WTC11 (cell line): ENCODE results near the gene LTBP1. TPM values are rescaled to one million over a fixed set of nuclear protein-coding genes. Genes with fewer than 3 reads are reported as not detected.

ENCODE experiments used
- ATAC-seq: fragments of 200-7000 bp; cut with Tn5 transposase; 2 replicates; pipeline ENCODE4 v1.10.0; 2021; ENCODE audit warnings: mild to moderate bottlenecking, moderate library complexity
- CTCF ChIA-PET: fragments of 300-600 bp; sonication (Branson Sonifier 250); formaldehyde crosslinking; loops from one replicate; lab custom pipeline; 2021; ENCODE audit warnings: antibody characterized with exemption; lab: Charles Lee
- POLR2A ChIA-PET: fragments of 350-600 bp; sonication (Branson Sonifier 250); formaldehyde crosslinking; loops from one replicate; lab custom pipeline; 2021; ENCODE audit warnings: antibody characterized with exemption; lab: Charles Lee
- DNase-seq: peaks from one replicate; pipeline ENCODE4 v3.0.0; 2021; ENCODE audit warnings: low spot score
- H3K27ac Mint-ChIP-seq: 2 replicates; pipeline ENCODE4 v1.8.0; 2021; ENCODE audit warnings: mixed read lengths
- H3K27me3 Mint-ChIP-seq: 2 replicates; pipeline ENCODE4 v1.8.0; 2021; ENCODE audit warnings: low read depth, mild to moderate bottlenecking, moderate library complexity, mixed read lengths
- H3K36me3 Mint-ChIP-seq: 2 replicates; pipeline ENCODE4 v1.8.0; 2021; ENCODE audit warnings: mixed read lengths
- H3K4me1 Mint-ChIP-seq: 2 replicates; pipeline ENCODE4 v1.8.0; 2022; ENCODE audit warnings: mixed read lengths
- H3K4me3 Mint-ChIP-seq: 2 replicates; pipeline ENCODE4 v1.8.0; 2021; ENCODE audit warnings: mild to moderate bottlenecking, moderate library complexity, mixed read lengths
- H3K9me3 Mint-ChIP-seq: 2 replicates; pipeline ENCODE4 v1.8.0; 2021; ENCODE audit warnings: mixed read lengths
- ARID4B ChIP-seq: sonication (generic); formaldehyde crosslinking; IDR thresholded peaks from 2 replicates; pipeline ENCODE4 v1.8.0; 2023; ENCODE audit warnings: missing genetic modification reagents, mild to moderate bottlenecking, borderline replicate concordance
- CDX4 ChIP-seq: fragments of 250-450 bp; sonication (Bioruptor Pico); IDR thresholded peaks from 2 replicates; pipeline ENCODE4 v1.9.0; 2021; ENCODE audit warnings: moderate library complexity, mild to moderate bottlenecking, inconsistent platforms, borderline replicate concordance
- E2F1 ChIP-seq: sonication (generic); formaldehyde crosslinking; IDR thresholded peaks from 2 replicates; pipeline ENCODE4 v1.8.0; 2022; ENCODE audit warnings: mild to moderate bottlenecking, missing genetic modification reagents
- ETV6 ChIP-seq: sonication (generic); formaldehyde crosslinking; IDR thresholded peaks from 2 replicates; pipeline ENCODE4 v1.8.1; 2022; ENCODE audit warnings: mild to moderate bottlenecking, missing genetic modification reagents
- HMGA2 ChIP-seq: fragments of 250-450 bp; sonication (Bioruptor Pico); IDR thresholded peaks from 2 replicates; pipeline ENCODE4 v1.4.0; 2021; ENCODE audit warnings: mild to moderate bottlenecking, moderate library complexity
- MYBL2 ChIP-seq: sonication (generic); formaldehyde crosslinking; IDR thresholded peaks from 2 replicates; pipeline ENCODE4 v1.8.1; 2023; ENCODE audit warnings: mild to moderate bottlenecking, moderate library complexity, missing genetic modification reagents
- NR2C2 ChIP-seq: sonication (generic); formaldehyde crosslinking; IDR thresholded peaks from 2 replicates; pipeline ENCODE4 v1.8.0; 2022; ENCODE audit warnings: mild to moderate bottlenecking, missing genetic modification reagents
- STAT6 ChIP-seq: sonication (generic); formaldehyde crosslinking; conservative IDR thresholded peaks from 2 replicates; pipeline ENCODE4 v1.8.1; 2023; ENCODE audit warnings: mild to moderate bottlenecking, low read depth, missing genetic modification reagents, moderate library complexity
- TCF7 ChIP-seq: sonication (generic); formaldehyde crosslinking; IDR thresholded peaks from 2 replicates; pipeline ENCODE4 v1.8.0; 2022; ENCODE audit warnings: mild to moderate bottlenecking, low read depth, missing genetic modification reagents, moderate library complexity
- TEAD4 ChIP-seq: sonication (generic); formaldehyde crosslinking; IDR thresholded peaks from 2 replicates; pipeline ENCODE4 v1.8.0; 2022; ENCODE audit warnings: mild to moderate bottlenecking, missing genetic modification reagents
- ZNF219 ChIP-seq: sonication (generic); formaldehyde crosslinking; IDR thresholded peaks from 2 replicates; pipeline ENCODE4 v1.8.0; 2023; ENCODE audit warnings: missing genetic modification reagents, mild to moderate bottlenecking, borderline replicate concordance
- ZNF671 ChIP-seq: fragments of 250-450 bp; sonication (Bioruptor Pico); IDR thresholded peaks from 2 replicates; pipeline ENCODE4 v1.8.0; 2021; ENCODE audit warnings: mild to moderate bottlenecking
- ZSCAN18 ChIP-seq: fragments of 250-450 bp; sonication (Bioruptor Pico); IDR thresholded peaks from 2 replicates; pipeline ENCODE4 v2.1.2; 2022; ENCODE audit warnings: mild to moderate bottlenecking, moderate library complexity
- total RNA-seq: library from RNA; stranded (reverse); gene quantifications from 3 replicates; pipeline ENCODE4 v1.2.3, GENCODE V29; 2021

Gene LTBP1
- total RNA-seq, 1 experiment from 2014 or later, result 33.6 TPM

- no peak for TF ChIP-seq ZSCAN18 (CRISPR knock-in tag)
- TF ChIP-seq ARID4B, result no peak
- no peak for TF ChIP-seq TEAD4 (CRISPR knock-in tag)
- TF ChIP-seq TCF7 (CRISPR knock-in tag), result no peak
- TF ChIP-seq MYBL2 (CRISPR knock-in tag), result no peak
- TF ChIP-seq NR2C2 (CRISPR knock-in tag), result no peak
- TF ChIP-seq ZNF219 (CRISPR knock-in tag), result no peak
- TF ChIP-seq CDX4 (CRISPR knock-in tag), result no peak
- TF ChIP-seq ZNF671 (CRISPR knock-in tag), result no peak
- TF ChIP-seq HMGA2 (CRISPR knock-in tag), result no peak
- TF ChIP-seq E2F1 (CRISPR knock-in tag), result no peak
- TF ChIP-seq STAT6, result no peak
- no peak for TF ChIP-seq ETV6 (CRISPR knock-in tag)
- H3K4me3 Mint-ChIP-seq, result no peak overlapping the region
- H3K27ac Mint-ChIP-seq, result no peak overlapping the region
- no peak for DNase-seq
- CTCF ChIA-PET, result interaction anchor here (2.2 kb wide), 1 partner anchor 165 kb away, joined by 10 read pairs; no protein-coding TSS in a partner anchor
- peaks cover 11% of the 10 kb centered on the region for H3K4me1 Mint-ChIP-seq
- no peak for ATAC-seq
- H3K36me3 Mint-ChIP-seq, result no peaks in the 10 kb centered on the region
- peaks cover 3% of the 10 kb centered on the region; the same call in 1 of the 2 replicates for H3K9me3 Mint-ChIP-seq
- POLR2A ChIA-PET, result no interaction called here
- H3K27me3 Mint-ChIP-seq, result no peaks in the 10 kb centered on the region
Measured at GRCh38 chr2:33207151-33207740, 260.5 kb downstream of the LTBP1 start.

- POLR2A ChIA-PET, result no interaction called here
Measured at GRCh38 chr2:33208400-33208799, 261.6 kb downstream of the LTBP1 start.

More at GRCh38 chr2:33208400-33208799, 261.6 kb downstream of the LTBP1 start:
- no peak overlapping the region for H3K4me3 Mint-ChIP-seq
- no peaks in the 10 kb centered on the region for H3K36me3 Mint-ChIP-seq
- H3K27ac Mint-ChIP-seq, result no peak overlapping the region
- peak; percentile 72 for ATAC-seq
- H3K27me3 Mint-ChIP-seq, result no peaks in the 10 kb centered on the region
- DNase-seq, result no peak
- peaks cover 3% of the 10 kb centered on the region; the same call in 1 of the 2 replicates for H3K9me3 Mint-ChIP-seq
- CTCF ChIA-PET, result interaction anchor here (0.8 to 2.2 kb wide), 3 partner anchors 12 to 164 kb away, joined by 3 to 10 read pairs (median 3); no protein-coding TSS in a partner anchor
- peaks cover 11% of the 10 kb centered on the region for H3K4me1 Mint-ChIP-seq
- TF ChIP-seq E2F1 (CRISPR knock-in tag), result no peak
